ENCODE results near the gene MCC.

MCC gene

DNA sequence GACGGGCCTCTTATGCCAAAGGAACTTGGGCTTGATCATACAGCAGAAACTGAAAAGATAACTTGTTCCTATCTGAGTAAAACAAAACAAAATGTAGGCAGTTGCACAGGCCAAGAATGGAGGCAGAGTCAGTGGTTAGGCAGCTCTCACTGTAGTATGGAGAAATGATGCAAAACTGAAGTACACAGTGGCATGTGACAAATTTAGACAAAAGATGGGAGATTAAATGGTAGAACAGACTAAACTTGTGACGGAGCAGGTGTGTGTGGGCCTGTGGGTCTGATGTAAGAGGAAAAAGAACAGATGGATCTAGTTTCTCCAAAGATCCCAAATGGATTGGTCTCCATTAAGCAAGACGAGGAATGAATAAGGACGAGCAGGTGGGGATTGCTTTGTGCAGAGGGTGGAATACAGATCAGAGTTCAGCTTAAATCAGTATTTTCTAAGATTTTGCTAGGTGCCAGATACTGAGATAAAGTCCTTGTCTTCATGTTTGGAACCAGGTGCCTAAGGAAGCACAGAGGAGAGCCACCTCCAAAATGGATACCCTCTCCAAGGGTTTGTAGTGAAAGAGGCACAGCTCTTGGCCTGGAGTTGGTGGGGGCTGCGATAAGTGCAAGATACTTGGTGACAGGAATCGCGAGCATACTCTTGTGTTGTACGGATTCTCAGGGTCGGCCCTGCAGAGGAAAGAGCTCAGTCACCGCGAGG is 512.4 kb downstream of the MCC start:
- Histone ChIP-seq H4K91ac (ENCODE audit: low read length) (peak overlapping the region; percentile 92), H3K4me2 (ENCODE audit: low read length, poor library complexity, severe bottlenecking) (peak overlapping the region; percentile 75), H3K4me1 (ENCODE audit: control insufficient read depth, insufficient read depth, low read depth, low read length) (peaks cover 4% of the 10 kb centered on the region), H3K27me3 (ENCODE audit: control insufficient read depth in 1 of 2, insufficient read depth in 1 of 2, low read length in 2 of 2) (no peaks in the 10 kb centered on the region), H2AFZ (ENCODE audit: low read depth, low read length) (peak overlapping the region; percentile 83), H3K4me3 (ENCODE audit: insufficient read depth in 1 of 2, low read depth in 1 of 2, low read length in 2 of 2) (peak overlapping the region; percentile 53 to 96), H3K23ac (ENCODE audit: low read length in 2 of 2) (no peak overlapping the region), H3K9me3 (ENCODE audit: control insufficient read depth, low read length) (no peaks in the 10 kb centered on the region), H3K27ac (ENCODE audit: low read length, poor library complexity, severe bottlenecking) (peak overlapping the region; percentile 58), H2BK15ac (ENCODE audit: low read depth, poor library complexity, severe bottlenecking) (no peak overlapping the region), H3K79me1 (replicated peaks; ENCODE audit: low read length, poor library complexity, severe bottlenecking) (no peaks in the 10 kb centered on the region), H2BK120ac (ENCODE audit: low read depth, low read length) (no peak overlapping the region), H3K9ac (ENCODE audit: low read length) (peak overlapping the region; percentile 95), H4K8ac (ENCODE audit: low read length) (peak overlapping the region; percentile 98), H2AK5ac (ENCODE audit: low read length, severe bottlenecking) (peak overlapping the region; percentile 52), H3K18ac (ENCODE audit: low read depth in 1 of 2, low read length in 2 of 2) (peak overlapping the region; percentile 61 to 91), H3K36me3 (ENCODE audit: control insufficient read depth in 1 of 2, insufficient read depth in 2 of 2, low read depth in 1 of 2, low read length in 2 of 2) (peaks cover 0 to under 1% of the 10 kb centered on the region in 2 experiments), H3K4ac (ENCODE audit: low read depth in 1 of 2, low read length in 2 of 2) (peak overlapping the region; percentile 35 to 55), H2BK12ac (ENCODE audit: low read length in 2 of 2) (peak overlapping the region in 1 of 2 experiments; percentile 11), H3K14ac (ENCODE audit: low read length in 2 of 2) (no peak overlapping the region), H2BK5ac (ENCODE audit: low read depth, low read length, poor library complexity, severe bottlenecking) (no peak overlapping the region)
- no peak for DNase-seq
- WGBS: 41% methylated on average over 11 of the region's 11 CpGs

GRCh38 chr5:112974901-112975300 is 513.4 kb downstream of the MCC start:
- Histone ChIP-seq H4K91ac (ENCODE audit: low read length) (no peak overlapping the region), H3K79me1 (replicated peaks; ENCODE audit: low read length, poor library complexity, severe bottlenecking) (no peaks in the 10 kb centered on the region), H3K36me3 (ENCODE audit: control insufficient read depth in 1 of 2, insufficient read depth in 2 of 2, low read depth in 1 of 2, low read length in 2 of 2) (no peaks in the 10 kb centered on the region), H2BK15ac (ENCODE audit: low read depth, poor library complexity, severe bottlenecking) (no peak overlapping the region), H3K18ac (ENCODE audit: low read depth in 1 of 2, low read length in 2 of 2) (no peak overlapping the region), H3K4me3 (ENCODE audit: insufficient read depth in 1 of 2, low read depth in 1 of 2, low read length in 2 of 2) (no peak overlapping the region), H3K27ac (ENCODE audit: low read length, poor library complexity, severe bottlenecking) (no peak overlapping the region), H3K4me2 (ENCODE audit: low read length, poor library complexity, severe bottlenecking) (no peak overlapping the region), H2BK120ac (ENCODE audit: low read depth, low read length) (no peak overlapping the region), H3K27me3 (ENCODE audit: control insufficient read depth in 1 of 2, insufficient read depth in 1 of 2, low read length in 2 of 2) (no peaks in the 10 kb centered on the region), H3K23ac (ENCODE audit: low read length in 2 of 2) (no peak overlapping the region), H3K14ac (ENCODE audit: low read length in 2 of 2) (no peak overlapping the region), H3K9ac (ENCODE audit: low read length) (no peak overlapping the region), H2BK5ac (ENCODE audit: low read depth, low read length, poor library complexity, severe bottlenecking) (no peak overlapping the region), H4K8ac (ENCODE audit: low read length) (no peak overlapping the region), H3K4me1 (ENCODE audit: control insufficient read depth, insufficient read depth, low read depth, low read length) (peaks cover 4% of the 10 kb centered on the region), H2BK12ac (ENCODE audit: low read length in 2 of 2) (no peak overlapping the region), H3K9me3 (ENCODE audit: control insufficient read depth, low read length) (no peaks in the 10 kb centered on the region), H3K4ac (ENCODE audit: low read depth in 1 of 2, low read length in 2 of 2) (no peak overlapping the region), H2AFZ (ENCODE audit: low read depth, low read length) (no peak overlapping the region), H2AK5ac (ENCODE audit: low read length, severe bottlenecking) (no peak overlapping the region)
- WGBS: 100% methylated on average over 1 of the region's 1 CpG
- no peak for DNase-seq

DNA sequence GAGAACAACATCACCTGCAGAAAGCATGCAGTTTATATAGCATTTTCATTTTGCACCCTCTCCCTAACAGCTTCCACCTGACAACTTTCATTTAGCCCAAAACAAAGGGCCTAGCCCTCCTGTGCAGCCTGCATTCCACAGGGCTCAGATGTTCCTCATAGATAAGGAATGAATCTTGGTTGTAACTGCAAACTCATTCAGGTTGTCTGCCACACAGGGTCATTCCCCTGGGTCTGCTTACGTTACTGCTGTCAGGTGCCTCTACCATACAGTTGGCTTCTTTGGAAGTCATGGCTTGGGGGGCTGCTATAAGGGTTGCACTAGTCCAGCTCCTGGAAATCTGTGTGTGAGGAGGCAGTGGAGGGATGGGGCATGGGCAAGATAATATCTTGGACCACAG is 514.3 kb downstream of the MCC start:
- H2BK5ac ChIP-seq (ENCODE audit: low read depth, low read length, poor library complexity, severe bottlenecking): no peak overlapping the region
- H3K36me3 ChIP-seq (ENCODE audit: control insufficient read depth in 1 of 2, insufficient read depth in 2 of 2, low read depth in 1 of 2, low read length in 2 of 2): no peaks in the 10 kb centered on the region
- no peak overlapping the region for H4K91ac ChIP-seq (ENCODE audit: low read length)
- no peak overlapping the region for H2AFZ ChIP-seq (ENCODE audit: low read depth, low read length)
- H3K4ac ChIP-seq (ENCODE audit: low read depth in 1 of 2, low read length in 2 of 2): no peak overlapping the region
- DNase-seq: no peak
- H2BK12ac ChIP-seq (ENCODE audit: low read length in 2 of 2): no peak overlapping the region
- H3K14ac ChIP-seq (ENCODE audit: low read length in 2 of 2): no peak overlapping the region
- H3K9me3 ChIP-seq (ENCODE audit: control insufficient read depth, low read length): no peaks in the 10 kb centered on the region
- no peak overlapping the region for H3K18ac ChIP-seq (ENCODE audit: low read depth in 1 of 2, low read length in 2 of 2)
- H3K9ac ChIP-seq (ENCODE audit: low read length): no peak overlapping the region
- H2BK120ac ChIP-seq (ENCODE audit: low read depth, low read length): no peak overlapping the region
- peaks cover 12% of the 10 kb centered on the region for H3K4me1 ChIP-seq (ENCODE audit: control insufficient read depth, insufficient read depth, low read depth, low read length)
- H3K4me3 ChIP-seq (ENCODE audit: insufficient read depth in 1 of 2, low read depth in 1 of 2, low read length in 2 of 2): no peak overlapping the region
- no peak overlapping the region for H3K23ac ChIP-seq (ENCODE audit: low read length in 2 of 2)
- H3K27me3 ChIP-seq (ENCODE audit: control insufficient read depth in 1 of 2, insufficient read depth in 1 of 2, low read length in 2 of 2): no peaks in the 10 kb centered on the region
- no peak overlapping the region for H4K8ac ChIP-seq (ENCODE audit: low read length)
- no peaks in the 10 kb centered on the region for H3K79me1 ChIP-seq (replicated peaks; ENCODE audit: low read length, poor library complexity, severe bottlenecking)
- H2AK5ac ChIP-seq (ENCODE audit: low read length, severe bottlenecking): no peak overlapping the region
- 79% methylated on average over 1 of the region's 1 CpG for WGBS
- no peak overlapping the region for H3K27ac ChIP-seq (ENCODE audit: low read length, poor library complexity, severe bottlenecking)
- H2BK15ac ChIP-seq (ENCODE audit: low read depth, poor library complexity, severe bottlenecking): no peak overlapping the region
- no peak overlapping the region for H3K4me2 ChIP-seq (ENCODE audit: low read length, poor library complexity, severe bottlenecking)

DNA sequence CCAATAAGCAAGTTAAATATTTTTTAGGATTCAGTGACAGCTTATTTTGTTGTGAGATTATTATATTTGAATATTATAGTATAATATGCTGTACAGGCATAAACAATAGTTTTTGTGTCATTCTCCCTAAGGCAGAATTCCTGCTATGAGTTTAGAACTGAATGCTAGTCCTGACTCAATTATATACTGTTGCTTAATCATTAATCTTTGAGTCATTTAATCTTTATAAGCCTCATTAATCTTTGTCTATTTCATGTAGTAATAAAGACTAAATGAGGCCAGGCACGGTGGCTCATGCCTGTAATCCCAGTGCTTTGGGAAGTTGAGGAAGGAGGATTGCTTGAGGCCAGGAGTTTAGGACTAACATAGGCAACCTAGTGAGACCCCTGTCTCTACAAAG is 515.2 kb downstream of the MCC start:
- Histone ChIP-seq H3K4me3 (ENCODE audit: insufficient read depth in 1 of 2, low read depth in 1 of 2, low read length in 2 of 2) (no peak overlapping the region), H2AK5ac (ENCODE audit: low read length, severe bottlenecking) (no peak overlapping the region), H3K18ac (ENCODE audit: low read depth in 1 of 2, low read length in 2 of 2) (no peak overlapping the region), H3K27me3 (ENCODE audit: control insufficient read depth in 1 of 2, insufficient read depth in 1 of 2, low read length in 2 of 2) (no peaks in the 10 kb centered on the region), H3K36me3 (ENCODE audit: control insufficient read depth in 1 of 2, insufficient read depth in 2 of 2, low read depth in 1 of 2, low read length in 2 of 2) (no peaks in the 10 kb centered on the region), H3K27ac (ENCODE audit: low read length, poor library complexity, severe bottlenecking) (no peak overlapping the region), H3K9me3 (ENCODE audit: control insufficient read depth, low read length) (no peaks in the 10 kb centered on the region), H2BK120ac (ENCODE audit: low read depth, low read length) (no peak overlapping the region), H3K4me2 (ENCODE audit: low read length, poor library complexity, severe bottlenecking) (no peak overlapping the region), H2BK12ac (ENCODE audit: low read length in 2 of 2) (no peak overlapping the region), H4K91ac (ENCODE audit: low read length) (no peak overlapping the region), H3K9ac (ENCODE audit: low read length) (no peak overlapping the region), H3K14ac (ENCODE audit: low read length in 2 of 2) (no peak overlapping the region), H3K4me1 (ENCODE audit: control insufficient read depth, insufficient read depth, low read depth, low read length) (peaks cover 14% of the 10 kb centered on the region), H2BK15ac (ENCODE audit: low read depth, poor library complexity, severe bottlenecking) (no peak overlapping the region), H2BK5ac (ENCODE audit: low read depth, low read length, poor library complexity, severe bottlenecking) (no peak overlapping the region), H4K8ac (ENCODE audit: low read length) (no peak overlapping the region), H3K79me1 (replicated peaks; ENCODE audit: low read length, poor library complexity, severe bottlenecking) (no peaks in the 10 kb centered on the region), H2AFZ (ENCODE audit: low read depth, low read length) (no peak overlapping the region), H3K23ac (ENCODE audit: low read length in 2 of 2) (no peak overlapping the region), H3K4ac (ENCODE audit: low read depth in 1 of 2, low read length in 2 of 2) (no peak overlapping the region)
- no peak for DNase-seq
- WGBS: 100% methylated on average over 1 of the region's 1 CpG
